ENCODE data around the gene SPEN. TPM values are rescaled to one million over a fixed set of nuclear protein-coding genes. Genes with fewer than 3 reads are reported as not detected.
"Not testable (repeated sequence)": the region's sequence is repeated elsewhere in the genome, so short reads cannot be mapped to it uniquely, and the experiment has no call there.

The SPEN gene, protein sequence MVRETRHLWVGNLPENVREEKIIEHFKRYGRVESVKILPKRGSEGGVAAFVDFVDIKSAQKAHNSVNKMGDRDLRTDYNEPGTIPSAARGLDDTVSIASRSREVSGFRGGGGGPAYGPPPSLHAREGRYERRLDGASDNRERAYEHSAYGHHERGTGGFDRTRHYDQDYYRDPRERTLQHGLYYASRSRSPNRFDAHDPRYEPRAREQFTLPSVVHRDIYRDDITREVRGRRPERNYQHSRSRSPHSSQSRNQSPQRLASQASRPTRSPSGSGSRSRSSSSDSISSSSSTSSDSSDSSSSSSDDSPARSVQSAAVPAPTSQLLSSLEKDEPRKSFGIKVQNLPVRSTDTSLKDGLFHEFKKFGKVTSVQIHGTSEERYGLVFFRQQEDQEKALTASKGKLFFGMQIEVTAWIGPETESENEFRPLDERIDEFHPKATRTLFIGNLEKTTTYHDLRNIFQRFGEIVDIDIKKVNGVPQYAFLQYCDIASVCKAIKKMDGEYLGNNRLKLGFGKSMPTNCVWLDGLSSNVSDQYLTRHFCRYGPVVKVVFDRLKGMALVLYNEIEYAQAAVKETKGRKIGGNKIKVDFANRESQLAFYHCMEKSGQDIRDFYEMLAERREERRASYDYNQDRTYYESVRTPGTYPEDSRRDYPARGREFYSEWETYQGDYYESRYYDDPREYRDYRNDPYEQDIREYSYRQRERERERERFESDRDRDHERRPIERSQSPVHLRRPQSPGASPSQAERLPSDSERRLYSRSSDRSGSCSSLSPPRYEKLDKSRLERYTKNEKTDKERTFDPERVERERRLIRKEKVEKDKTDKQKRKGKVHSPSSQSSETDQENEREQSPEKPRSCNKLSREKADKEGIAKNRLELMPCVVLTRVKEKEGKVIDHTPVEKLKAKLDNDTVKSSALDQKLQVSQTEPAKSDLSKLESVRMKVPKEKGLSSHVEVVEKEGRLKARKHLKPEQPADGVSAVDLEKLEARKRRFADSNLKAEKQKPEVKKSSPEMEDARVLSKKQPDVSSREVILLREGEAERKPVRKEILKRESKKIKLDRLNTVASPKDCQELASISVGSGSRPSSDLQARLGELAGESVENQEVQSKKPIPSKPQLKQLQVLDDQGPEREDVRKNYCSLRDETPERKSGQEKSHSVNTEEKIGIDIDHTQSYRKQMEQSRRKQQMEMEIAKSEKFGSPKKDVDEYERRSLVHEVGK (N-terminal part only)
- polyA plus RNA-seq (2013, experiment 1 of 2; ENCODE audit: insufficient read length): 37.4 TPM
- 26.1 TPM for polyA plus RNA-seq (2013, experiment 2 of 2; ENCODE audit: insufficient read length)

- DNase-seq: peak; percentile 98
Measured at GRCh38 chr1:15847100-15847892, at the start of gene SPEN. Gene SPEN (plus strand): TSS chr1:15847707. CDS start chr1:15848068, 361 bp downstream.

- peak; percentile 99 for DNase-seq
Measured at GRCh38 chr1:15799004-15799867, 48.3 kb upstream of the SPEN start.

DNA sequence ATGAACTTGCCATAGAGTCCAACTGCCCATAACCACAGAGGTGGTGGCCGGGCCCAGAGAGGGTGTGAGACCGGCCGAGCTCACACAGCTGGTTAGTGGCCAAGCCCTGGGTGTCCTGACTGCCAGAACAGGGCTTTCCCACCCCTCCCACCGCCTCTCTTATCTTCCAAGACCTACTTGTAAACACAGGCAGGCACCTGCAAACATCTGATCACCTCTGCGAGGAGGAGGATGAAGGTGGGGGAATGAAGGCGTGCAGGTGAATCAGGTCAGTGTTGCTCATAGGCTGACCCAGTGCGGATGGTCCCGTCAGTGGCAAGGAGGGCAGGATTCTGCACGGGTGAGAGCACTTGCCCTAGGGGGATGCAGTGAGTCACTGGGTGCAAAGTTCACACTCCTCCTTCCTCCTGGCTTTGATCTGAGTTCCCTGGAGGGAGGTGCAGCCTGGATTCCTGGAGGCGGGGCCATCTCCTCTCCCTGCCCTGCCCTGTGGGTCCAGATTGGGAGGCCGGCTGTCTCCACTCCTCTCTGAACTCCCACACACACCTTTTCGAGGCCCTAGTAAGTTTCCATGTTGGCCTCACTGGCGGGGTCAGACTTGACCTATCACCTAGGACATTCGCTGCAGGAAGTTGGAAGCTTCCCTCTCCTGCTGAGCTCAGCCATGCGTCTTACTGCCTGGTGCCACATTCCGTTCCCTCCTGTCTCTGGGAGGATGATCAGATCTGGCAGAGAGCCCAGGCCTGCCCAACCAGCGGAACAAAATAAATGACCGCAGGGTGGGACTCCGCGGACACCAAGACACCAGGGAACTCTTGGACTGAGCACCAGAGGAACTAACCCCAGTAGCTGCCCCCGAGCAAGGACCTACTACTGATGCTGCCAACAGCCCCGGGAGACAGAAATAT, 47.3 kb upstream of the SPEN start:
- DNase-seq: peak; percentile 76

DNA sequence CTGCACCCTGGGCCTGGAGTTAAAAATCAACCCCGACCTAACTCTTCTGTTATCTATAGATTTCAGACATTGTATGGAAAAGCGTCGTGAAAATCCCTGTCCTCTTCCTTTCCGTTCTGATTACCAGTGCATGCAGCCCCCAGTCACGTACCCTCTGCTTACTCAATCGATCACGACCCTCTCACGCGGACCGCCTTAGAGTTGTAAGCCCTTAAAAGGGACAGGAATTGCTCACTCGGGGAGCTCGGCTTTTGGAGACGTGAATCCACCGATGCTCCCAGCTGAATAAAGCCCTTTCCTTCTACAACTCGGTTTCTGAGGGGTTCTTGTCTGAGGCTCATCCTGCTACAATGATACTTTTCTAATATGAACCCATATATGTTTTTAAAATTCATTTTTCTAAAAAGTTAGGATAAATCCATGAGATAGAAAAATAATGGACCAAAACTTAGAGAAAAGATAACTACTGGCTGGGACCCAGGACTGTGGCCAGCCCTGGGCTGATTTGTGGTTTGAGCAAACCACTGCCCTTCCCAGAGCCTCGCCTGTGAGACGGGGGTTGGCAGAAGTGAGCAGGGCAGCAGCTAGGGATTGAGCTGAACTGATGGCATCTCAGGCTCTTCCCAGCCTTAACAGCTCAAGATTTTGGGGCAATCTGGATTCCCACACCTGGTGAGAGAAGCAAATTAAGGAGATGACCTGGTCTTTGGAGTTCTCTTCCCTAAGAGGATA, 45.1 kb upstream of the SPEN start:
- peak; percentile 53 for DNase-seq

GRCh38 chr1:15803380-15803779, 44.1 kb upstream of the SPEN start:
- peak; percentile 34 for DNase-seq

DNA sequence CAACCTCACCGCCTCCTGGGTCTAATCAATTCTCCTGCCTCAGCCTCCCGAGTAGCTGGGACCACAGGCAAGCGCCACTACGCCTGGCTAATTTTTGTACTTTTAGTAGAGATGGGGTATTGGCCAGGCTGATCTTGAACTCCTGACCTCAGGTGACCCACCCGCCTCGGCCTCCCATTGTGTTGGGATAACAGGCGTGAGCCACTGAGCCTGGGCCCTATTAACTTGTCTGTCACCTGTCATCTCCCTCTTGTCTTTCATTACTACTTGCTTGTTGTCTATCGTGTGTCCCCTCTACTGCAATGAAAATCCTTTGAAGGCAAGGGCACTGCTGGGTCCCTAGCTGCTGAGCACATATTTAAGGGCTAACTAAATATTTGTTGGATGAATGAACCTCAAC, 43.4 kb upstream of the SPEN start:
- peak; percentile 29 for DNase-seq

GRCh38 chr1:15807121-15807520, 40.4 kb upstream of the SPEN start:
- no peak for DNase-seq

DNA sequence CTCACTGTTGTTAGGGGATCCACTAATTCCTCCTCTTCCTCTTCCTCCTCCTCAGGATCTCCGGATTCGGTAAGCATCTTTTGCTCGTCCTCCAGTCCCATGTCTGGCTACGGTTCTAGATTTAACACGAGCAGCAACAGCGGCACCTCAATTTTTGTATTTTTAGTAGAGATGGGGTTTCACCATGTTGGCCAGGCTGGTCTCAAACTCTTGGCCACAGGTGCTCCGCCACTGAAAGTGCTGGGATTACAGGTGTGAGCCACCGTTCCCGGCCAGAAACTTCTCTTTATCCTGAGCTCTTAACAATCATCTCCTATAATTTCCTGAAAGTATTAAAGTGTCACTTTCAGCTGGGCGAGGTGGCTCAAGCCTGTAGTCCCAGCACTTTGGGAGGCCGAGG, 40.0 kb upstream of the SPEN start, which contains the start of gene UQCRHL:
TSS of gene UQCRHL (minus strand) at position 101 of the 400 bp plus-strand sequence. CDS start at position 101, 0 bp downstream.
- not testable (repeated sequence) for DNase-seq

- no peak for DNase-seq
Measured at GRCh38 chr1:15808955-15809354, 38.6 kb upstream of the SPEN start.

DNA sequence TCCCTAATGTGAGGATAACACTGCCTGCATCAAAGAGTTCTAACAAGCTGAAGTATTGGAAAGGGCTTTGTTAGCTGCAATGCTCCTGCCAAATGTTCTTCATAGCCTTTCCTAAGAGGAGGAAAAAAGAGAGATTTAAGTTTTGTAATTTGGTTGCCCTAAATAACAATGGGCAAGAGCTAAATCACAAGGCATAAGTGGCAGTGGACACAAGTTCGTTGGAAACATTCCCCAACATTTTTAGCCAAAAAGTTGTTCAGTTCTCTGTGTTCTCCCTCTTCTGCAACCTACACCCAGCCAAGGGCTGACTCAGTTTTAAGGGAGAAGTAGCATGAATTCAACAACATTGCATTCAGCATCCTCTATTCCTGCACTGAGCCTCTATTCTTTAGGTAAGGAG, 37.4 kb upstream of the SPEN start:
- DNase-seq: no peak

- DNase-seq: no peak
Measured at GRCh38 chr1:15816674-15817073, 30.8 kb upstream of the SPEN start.

- DNase-seq: no peak
Measured at GRCh38 chr1:15820478-15820877, 27.0 kb upstream of the SPEN start.

GRCh38 chr1:15825800-15826199, 21.7 kb upstream of the SPEN start:
- peak; percentile 15 for DNase-seq

DNA sequence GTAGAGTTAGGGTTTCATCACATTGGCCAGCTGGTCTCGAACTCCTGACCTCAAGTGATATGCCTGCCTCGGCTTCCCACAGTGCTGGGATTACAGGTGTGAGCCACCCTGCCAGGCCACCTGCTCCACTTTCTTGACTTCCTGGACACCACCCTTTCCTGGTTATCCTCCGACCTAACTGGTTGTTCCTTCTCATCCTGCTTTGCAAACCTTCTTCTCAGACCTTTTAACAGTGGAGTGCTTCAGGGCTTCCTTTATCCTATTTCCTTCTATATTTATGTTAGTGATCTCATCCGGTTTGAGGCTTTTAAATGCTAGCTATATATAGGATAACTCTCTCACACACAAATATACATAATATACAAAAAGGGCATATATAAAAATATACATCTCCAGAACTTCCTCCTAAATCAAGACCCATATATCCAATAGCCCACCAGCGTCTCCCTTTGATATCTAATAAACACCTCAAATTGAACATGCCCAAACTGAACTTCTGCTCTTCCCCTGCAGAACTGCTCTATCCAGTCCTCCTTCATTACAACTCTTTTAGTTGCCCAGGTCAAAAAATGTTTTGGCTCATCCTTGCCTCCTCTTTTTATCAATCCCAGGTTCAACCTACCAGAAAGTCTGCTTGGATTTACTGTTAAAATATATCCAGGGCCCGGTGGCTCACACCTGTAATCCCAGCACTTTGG, 20.5 kb upstream of the SPEN start:
- DNase-seq: no peak

GRCh38 chr1:15827567-15827966, 19.9 kb upstream of the SPEN start:
- DNase-seq: not testable (repeated sequence)

DNA sequence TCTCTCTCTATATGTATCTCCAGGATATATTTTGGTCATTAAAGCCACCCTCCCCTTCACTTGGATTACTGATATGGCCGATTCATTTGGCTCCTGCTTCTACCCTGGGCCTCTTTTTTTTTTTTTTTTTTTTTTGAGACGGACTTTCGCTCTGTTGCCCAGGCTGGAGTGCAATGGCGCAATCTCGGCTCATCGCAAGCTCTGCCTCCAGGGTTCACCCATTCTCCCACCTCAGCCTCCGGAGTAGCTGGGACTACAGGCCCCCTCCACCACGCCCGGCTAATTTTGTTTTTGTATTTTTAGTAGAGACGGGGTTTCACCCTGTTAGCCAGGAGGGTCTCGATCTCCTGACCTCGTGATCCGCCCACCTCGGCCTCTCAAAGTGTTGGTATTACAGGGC, 18.6 kb upstream of the SPEN start:
- DNase-seq: not testable (repeated sequence)

GRCh38 chr1:15830258-15830657, 17.2 kb upstream of the SPEN start:
- no peak for DNase-seq

GRCh38 chr1:15833069-15833679, 14.3 kb upstream of the SPEN start:
- DNase-seq: no peak

Measured in fibroblast of skin of back (primary cell).